HEK293 (cell line): Measurements from ENCODE around the gene MSRB1.

ENCODE experiments used
- HOXC10 ChIP-seq: sonication (generic); formaldehyde crosslinking; IDR thresholded peaks from 2 replicates; pipeline ENCODE4 v1.8.1; 2023; ENCODE audit warnings: mild to moderate bottlenecking, missing genetic modification reagents
- IKZF3 ChIP-seq: fragments of 450-650 bp; IDR thresholded peaks from 2 replicates; pipeline ENCODE4 v1.5.0; 2018; ENCODE audit warnings: missing biosample characterization, mild to moderate bottlenecking, missing genetic modification characterization, moderate library complexity
- INSM2 ChIP-seq: fragments of 450-650 bp; formaldehyde crosslinking; IDR thresholded peaks from 2 replicates; pipeline ENCODE4 v1.5.1; 2016; ENCODE audit warnings: missing biosample characterization, missing genetic modification characterization
- KLF9 ChIP-seq: fragments of 450-650 bp; formaldehyde crosslinking; IDR thresholded peaks from 2 replicates; pipeline ENCODE4 v1.5.1; 2016; ENCODE audit warnings: missing biosample characterization, missing genetic modification characterization, low read depth
- MEIS1 ChIP-seq: sonication (generic); formaldehyde crosslinking; IDR thresholded peaks from 2 replicates; pipeline ENCODE4 v1.8.1; 2022; ENCODE audit warnings: missing genetic modification reagents, mild to moderate bottlenecking, borderline replicate concordance
- PRDM2 ChIP-seq: fragments of 450-650 bp; formaldehyde crosslinking; IDR thresholded peaks from 2 replicates; pipeline ENCODE4 v1.5.1; 2016; ENCODE audit warnings: missing biosample characterization, missing genetic modification characterization, borderline replicate concordance
- SALL2 ChIP-seq: fragments of 450-650 bp; formaldehyde crosslinking; IDR thresholded peaks from 2 replicates; pipeline ENCODE4 v1.5.0; 2017; ENCODE audit warnings: missing biosample characterization, mild to moderate bottlenecking, missing genetic modification characterization, borderline replicate concordance
- SCRT1 ChIP-seq: fragments of 450-650 bp; formaldehyde crosslinking; IDR thresholded peaks from 2 replicates; pipeline ENCODE4 v1.5.1; 2016; ENCODE audit warnings: missing biosample characterization, missing genetic modification characterization, borderline replicate concordance
- ZBTB20 ChIP-seq: fragments of 450-650 bp; formaldehyde crosslinking; IDR thresholded peaks from 2 replicates; pipeline ENCODE4 v1.5.1; 2016; ENCODE audit warnings: missing biosample characterization, missing genetic modification characterization
- ZBTB6 ChIP-seq: fragments of 450-650 bp; formaldehyde crosslinking; IDR thresholded peaks from 2 replicates; pipeline ENCODE4 v1.5.1; 2017; ENCODE audit warnings: missing biosample characterization, missing genetic modification characterization
- ZBTB8A ChIP-seq: fragments of 450-650 bp; formaldehyde crosslinking; IDR thresholded peaks from 2 replicates; pipeline ENCODE4 v1.5.1; 2016; ENCODE audit warnings: missing biosample characterization, missing genetic modification characterization
- ZNF132 ChIP-seq: fragments of 450-650 bp; formaldehyde crosslinking; IDR thresholded peaks from 2 replicates; pipeline ENCODE4 v1.5.1; 2017; ENCODE audit warnings: missing biosample characterization, missing genetic modification characterization, borderline replicate concordance
- ZNF174 ChIP-seq: fragments of 450-650 bp; formaldehyde crosslinking; IDR thresholded peaks from 2 replicates; pipeline ENCODE4 v1.5.0; 2017; ENCODE audit warnings: missing biosample characterization, mild to moderate bottlenecking, missing genetic modification characterization
- ZNF2 ChIP-seq: fragments of 450-650 bp; formaldehyde crosslinking; IDR thresholded peaks from 2 replicates; pipeline ENCODE4 v1.5.1; 2016; ENCODE audit warnings: missing biosample characterization, missing genetic modification characterization
- ZNF214 ChIP-seq: fragments of 450-650 bp; formaldehyde crosslinking; IDR thresholded peaks from 2 replicates; pipeline ENCODE4 v1.5.1; 2017; ENCODE audit warnings: missing biosample characterization, mild to moderate bottlenecking, missing genetic modification characterization, borderline replicate concordance
- ZNF221 ChIP-seq: fragments of 450-650 bp; formaldehyde crosslinking; IDR thresholded peaks from 2 replicates; pipeline ENCODE4 v1.5.1; 2017; ENCODE audit warnings: missing biosample characterization, missing genetic modification characterization, borderline replicate concordance
- ZNF23 ChIP-seq: fragments of 450-650 bp; formaldehyde crosslinking; IDR thresholded peaks from 2 replicates; pipeline ENCODE4 v1.5.1; 2016; ENCODE audit warnings: missing biosample characterization, missing genetic modification characterization, borderline replicate concordance
- ZNF354C ChIP-seq: fragments of 450-650 bp; formaldehyde crosslinking; IDR thresholded peaks from 2 replicates; pipeline ENCODE4 v1.5.1; 2016; ENCODE audit warnings: missing biosample characterization, missing genetic modification characterization, low read depth, borderline replicate concordance
- ZNF394 ChIP-seq: fragments of 450-650 bp; formaldehyde crosslinking; IDR thresholded peaks from 2 replicates; pipeline ENCODE4 v1.5.1; 2016; ENCODE audit warnings: missing biosample characterization, missing genetic modification characterization, mild to moderate bottlenecking, moderate library complexity, borderline replicate concordance
- ZNF610 ChIP-seq: fragments of 450-650 bp; formaldehyde crosslinking; IDR thresholded peaks from 2 replicates; pipeline ENCODE4 v1.5.1; 2016; ENCODE audit warnings: missing biosample characterization, missing genetic modification characterization, borderline replicate concordance
- ZNF692 ChIP-seq: fragments of 450-650 bp; formaldehyde crosslinking; IDR thresholded peaks from 2 replicates; pipeline ENCODE4 v1.5.1; 2016; ENCODE audit warnings: missing biosample characterization, missing genetic modification characterization
- ZNF843 ChIP-seq: fragments of 450-650 bp; formaldehyde crosslinking; IDR thresholded peaks from 2 replicates; pipeline ENCODE4 v1.5.1; 2016; ENCODE audit warnings: missing biosample characterization, missing genetic modification characterization
- ZSCAN23 ChIP-seq: fragments of 450-650 bp; formaldehyde crosslinking; IDR thresholded peaks from 2 replicates; pipeline ENCODE4 v1.5.1; 2016; ENCODE audit warnings: missing biosample characterization, missing genetic modification characterization
- TF ChIP-seq, protein P1 (sequence below): fragments of 450-650 bp; formaldehyde crosslinking; conservative IDR thresholded peaks from 2 replicates; pipeline ENCODE4 v1.5.1; 2016; ENCODE audit warnings: low read depth, missing biosample characterization, missing genetic modification characterization

Gene MSRB1

GRCh38 chr16:1964506-1965395, 21.8 kb upstream of the MSRB1 start, which contains the start of gene RPS2 (continued):
- TF ChIP-seq PRDM2 (tag by site-specific recombination): no peak
- TF ChIP-seq ZNF2: peak; percentile 78; the same call in 1 of the 2 replicates
- peak; percentile 69 for TF ChIP-seq KLF9 (tag by site-specific recombination)
- TF ChIP-seq ZNF843 (tag by site-specific recombination): 0 out of 2 replicates have a peak, but pooled peaks have one; percentile 28
- TF ChIP-seq ZNF174 (tag by site-specific recombination): no peak
- 0 out of 2 replicates have a peak, but pooled peaks have one; percentile 6 for TF ChIP-seq IKZF3 (tag by site-specific recombination)
- TF ChIP-seq SALL2: no peak
- peak; percentile 46; the same call in 1 of the 2 replicates for TF ChIP-seq ZBTB8A
- no peak for TF ChIP-seq ZSCAN23 (tag by site-specific recombination)
- TF ChIP-seq, protein P1, sequence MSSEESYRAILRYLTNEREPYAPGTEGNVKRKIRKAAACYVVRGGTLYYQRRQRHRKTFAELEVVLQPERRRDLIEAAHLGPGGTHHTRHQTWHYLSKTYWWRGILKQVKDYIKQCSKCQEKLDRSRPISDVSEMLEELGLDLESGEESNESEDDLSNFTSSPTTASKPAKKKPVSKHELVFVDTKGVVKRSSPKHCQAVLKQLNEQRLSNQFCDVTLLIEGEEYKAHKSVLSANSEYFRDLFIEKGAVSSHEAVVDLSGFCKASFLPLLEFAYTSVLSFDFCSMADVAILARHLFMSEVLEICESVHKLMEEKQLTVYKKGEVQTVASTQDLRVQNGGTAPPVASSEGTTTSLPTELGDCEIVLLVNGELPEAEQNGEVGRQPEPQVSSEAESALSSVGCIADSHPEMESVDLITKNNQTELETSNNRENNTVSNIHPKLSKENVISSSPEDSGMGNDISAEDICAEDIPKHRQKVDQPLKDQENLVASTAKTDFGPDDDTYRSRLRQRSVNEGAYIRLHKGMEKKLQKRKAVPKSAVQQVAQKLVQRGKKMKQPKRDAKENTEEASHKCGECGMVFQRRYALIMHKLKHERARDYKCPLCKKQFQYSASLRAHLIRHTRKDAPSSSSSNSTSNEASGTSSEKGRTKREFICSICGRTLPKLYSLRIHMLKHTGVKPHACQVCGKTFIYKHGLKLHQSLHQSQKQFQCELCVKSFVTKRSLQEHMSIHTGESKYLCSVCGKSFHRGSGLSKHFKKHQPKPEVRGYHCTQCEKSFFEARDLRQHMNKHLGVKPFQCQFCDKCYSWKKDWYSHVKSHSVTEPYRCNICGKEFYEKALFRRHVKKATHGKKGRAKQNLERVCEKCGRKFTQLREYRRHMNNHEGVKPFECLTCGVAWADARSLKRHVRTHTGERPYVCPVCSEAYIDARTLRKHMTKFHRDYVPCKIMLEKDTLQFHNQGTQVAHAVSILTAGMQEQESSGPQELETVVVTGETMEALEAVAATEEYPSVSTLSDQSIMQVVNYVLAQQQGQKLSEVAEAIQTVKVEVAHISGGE (tag by site-specific recombination): peak; percentile 47
- no peak for TF ChIP-seq ZBTB6 (tag by site-specific recombination)
- TF ChIP-seq ZBTB20: peak; percentile 98
- TF ChIP-seq ZNF692 (tag by site-specific recombination): peak; percentile 52; the same call in 1 of the 2 replicates
- TF ChIP-seq ZNF394 (tag by site-specific recombination): peak; percentile 75
- TF ChIP-seq ZNF132 (tag by site-specific recombination): no peak
- TF ChIP-seq ZNF221 (tag by site-specific recombination): no peak
- TF ChIP-seq HOXC10: no peak
- no peak; the same call in 1 of the 2 replicates for TF ChIP-seq INSM2 (tag by site-specific recombination)
- TF ChIP-seq SCRT1 (tag by site-specific recombination): no peak
- TF ChIP-seq ZNF610 (tag by site-specific recombination): 0 out of 2 replicates have a peak, but pooled peaks have one; percentile 41
- TF ChIP-seq MEIS1 (CRISPR knock-in tag): no peak
- no peak for TF ChIP-seq ZNF354C (tag by site-specific recombination)
- TF ChIP-seq ZNF23 (tag by site-specific recombination): no peak
- TF ChIP-seq ZNF214: no peak
